GM19328 (cell line): ENCODE results near the gene NLN.
"Not testable (repeated sequence)": the region's sequence is repeated elsewhere in the genome, so short reads cannot be mapped to it uniquely, and the experiment has no call there.

Source experiments
- ATAC-seq: cut with Tn5 transposase; IDR thresholded peaks from one replicate; pipeline ENCODE4 v1.9.1; 2021; ENCODE audit warnings: mild to moderate bottlenecking, moderate library complexity; ENCODE audit not compliant: unreplicated experiment

The NLN gene

GRCh38 chr5:65866837-65867521 lies 145.0 kb downstream of the NLN start:
- no peak for ATAC-seq

GRCh38 chr5:65867542-65868195 lies 145.7 kb downstream of the NLN start:
- no peak for ATAC-seq

- no peak for ATAC-seq
These were observed 146.5 kb downstream of the NLN start for GRCh38 chr5:65868509-65868908.

- ATAC-seq: no peak
These were observed 149.2 kb downstream of the NLN start for GRCh38 chr5:65871182-65871581.

GRCh38 chr5:65871776-65872175 lies 149.8 kb downstream of the NLN start:
- ATAC-seq: not testable (repeated sequence)

- no peak for ATAC-seq
These were observed 151.3 kb downstream of the NLN start for GRCh38 chr5:65873181-65873750.

GRCh38 chr5:65874241-65874640 lies 152.2 kb downstream of the NLN start:
- no peak for ATAC-seq

GRCh38 chr5:65876496-65876895 lies 154.5 kb downstream of the NLN start:
- no peak for ATAC-seq

- ATAC-seq: no peak
These were observed 155.0 kb downstream of the NLN start for GRCh38 chr5:65876970-65877369.
